ENCODE results near the gene SIK2.

DNA sequence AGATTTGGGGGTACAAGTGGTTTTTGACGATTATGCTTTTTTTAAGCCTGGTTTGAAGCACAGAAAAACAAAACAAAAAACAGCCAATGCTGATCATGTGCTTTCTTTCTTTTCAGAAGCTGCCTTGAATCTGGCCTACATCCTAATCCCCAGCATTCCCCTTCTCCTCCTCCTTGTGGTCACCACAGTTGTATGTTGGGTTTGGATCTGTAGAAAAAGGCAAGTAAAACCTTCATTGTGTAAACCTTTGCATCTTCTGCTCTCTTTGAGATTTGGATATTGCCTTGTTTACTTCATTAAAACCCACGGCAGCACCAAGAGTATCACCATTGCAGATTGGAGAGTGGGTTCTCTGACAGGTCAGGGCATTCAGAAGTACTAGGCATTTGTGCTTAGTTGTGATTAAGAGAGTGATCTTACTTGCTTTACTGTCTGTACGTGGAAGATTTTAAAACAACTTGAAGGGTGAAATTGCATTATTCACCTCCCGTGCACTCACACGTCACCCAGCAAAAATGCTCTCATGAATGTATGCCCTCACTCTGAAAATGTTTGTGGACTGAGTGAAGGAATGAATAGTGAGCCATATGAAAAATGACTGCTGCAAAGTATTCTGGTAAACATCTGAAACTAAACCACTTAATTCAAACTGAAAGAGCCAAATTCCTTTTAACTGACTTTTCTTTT is 44.7 kb upstream of the SIK2 start:
- TF ChIP-seq POLR2A (IDR thresholded peaks at IDR 0.05): no peak
- TF ChIP-seq, protein P1, sequence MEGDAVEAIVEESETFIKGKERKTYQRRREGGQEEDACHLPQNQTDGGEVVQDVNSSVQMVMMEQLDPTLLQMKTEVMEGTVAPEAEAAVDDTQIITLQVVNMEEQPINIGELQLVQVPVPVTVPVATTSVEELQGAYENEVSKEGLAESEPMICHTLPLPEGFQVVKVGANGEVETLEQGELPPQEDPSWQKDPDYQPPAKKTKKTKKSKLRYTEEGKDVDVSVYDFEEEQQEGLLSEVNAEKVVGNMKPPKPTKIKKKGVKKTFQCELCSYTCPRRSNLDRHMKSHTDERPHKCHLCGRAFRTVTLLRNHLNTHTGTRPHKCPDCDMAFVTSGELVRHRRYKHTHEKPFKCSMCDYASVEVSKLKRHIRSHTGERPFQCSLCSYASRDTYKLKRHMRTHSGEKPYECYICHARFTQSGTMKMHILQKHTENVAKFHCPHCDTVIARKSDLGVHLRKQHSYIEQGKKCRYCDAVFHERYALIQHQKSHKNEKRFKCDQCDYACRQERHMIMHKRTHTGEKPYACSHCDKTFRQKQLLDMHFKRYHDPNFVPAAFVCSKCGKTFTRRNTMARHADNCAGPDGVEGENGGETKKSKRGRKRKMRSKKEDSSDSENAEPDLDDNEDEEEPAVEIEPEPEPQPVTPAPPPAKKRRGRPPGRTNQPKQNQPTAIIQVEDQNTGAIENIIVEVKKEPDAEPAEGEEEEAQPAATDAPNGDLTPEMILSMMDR (IDR thresholded peaks at IDR 0.05): no peak

Data from esophagus squamous epithelium (tissue), 4 donors.